Measurements from ENCODE around the gene ACACA.

DNA sequence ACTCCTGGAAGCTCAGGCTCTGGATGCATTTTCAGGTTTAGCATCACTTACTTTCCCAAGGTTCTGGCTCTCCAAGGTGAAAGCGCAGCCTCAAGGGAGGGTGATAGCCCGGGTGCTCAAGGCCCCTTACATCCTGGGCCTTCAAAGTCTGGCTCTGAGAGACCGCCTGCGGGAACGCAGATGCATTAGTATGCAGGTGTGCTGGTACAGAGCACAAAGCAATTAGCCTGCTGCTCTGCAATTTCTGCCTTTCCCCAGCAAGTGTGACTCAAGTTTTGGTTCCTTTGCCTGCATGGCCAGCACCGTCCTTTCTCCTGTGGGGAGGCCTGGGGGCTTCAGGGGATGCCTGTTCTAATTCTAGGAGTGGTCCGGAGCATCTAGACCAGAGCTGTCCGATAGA lies 341.7 kb downstream of the ACACA start:
- TF ChIP-seq CTCF (IDR thresholded peaks at IDR 0.05; ENCODE audit: low read length): no peak
- TF ChIP-seq EZH2 (optimal IDR thresholded peaks at IDR 0.05; ENCODE audit: low read depth, low read length): no peak
- no peak for TF ChIP-seq EZH2phosphoT487 (IDR thresholded peaks at IDR 0.05; ENCODE audit: low read length)

Measured in MM.1S (cell line).